NCI-H1417 (cell line): ENCODE results near the gene SART1.
A peak's percentile ranks its signal among the peaks of the same experiment; 100 is the strongest.

Experiments
- DNase-seq, 3 experiments: peaks; one replicate each; lab custom pipeline; 2025; lab: John Stamatoyannopoulos, UW

Gene SART1

GRCh38 chr11:65961267-65962140 lies at the start of gene SART1:
TSS of gene SART1 (plus strand) at chr11:65961734. CDS start at chr11:65961781, 47 bp downstream.
- peak; percentile 97 to 99 (median 97) for DNase-seq

GRCh38 chr11:65912845-65913244 lies 48.7 kb upstream of the SART1 start:
- no peak for DNase-seq

- no peak for DNase-seq
Measured at GRCh38 chr11:65915101-65915820, 46.3 kb upstream of the SART1 start.

- no peak for DNase-seq
Measured at GRCh38 chr11:65915821-65916251, 45.7 kb upstream of the SART1 start.

- DNase-seq: no peak
Measured at GRCh38 chr11:65916391-65916790, 45.1 kb upstream of the SART1 start.

GRCh38 chr11:65917077-65917433 lies 44.5 kb upstream of the SART1 start:
- no peak for DNase-seq

GRCh38 chr11:65917434-65918210 lies 43.9 kb upstream of the SART1 start:
- no peak for DNase-seq

GRCh38 chr11:65918211-65919140 lies 43.1 kb upstream of the SART1 start, which contains the start of gene C11orf68:
TSS of gene C11orf68 (minus strand) at chr11:65919062. CDS start at chr11:65919031, 31 bp downstream.
- peak; percentile 26 to 85 (median 81) for DNase-seq

- DNase-seq: peak; percentile 96 to 99 (median 98)
Measured at GRCh38 chr11:65919141-65919572, 42.4 kb upstream of the SART1 start, which contains the start of gene DRAP1. TSS of gene DRAP1 (plus strand) at chr11:65919426. CDS start at chr11:65919502, 76 bp downstream.

GRCh38 chr11:65919573-65920371 lies 41.8 kb upstream of the SART1 start:
- peak; percentile 43 to 78 (median 72) for DNase-seq

- DNase-seq: no peak
Measured at GRCh38 chr11:65920372-65920802, 41.1 kb upstream of the SART1 start.

- no peak for DNase-seq
Measured at GRCh38 chr11:65921033-65921555, 40.4 kb upstream of the SART1 start.

GRCh38 chr11:65921876-65922275 lies 39.7 kb upstream of the SART1 start:
- DNase-seq: no peak

- no peak for DNase-seq
Measured at GRCh38 chr11:65922565-65922964, 39.0 kb upstream of the SART1 start.

- DNase-seq: no peak
Measured at GRCh38 chr11:65925397-65925796, 36.1 kb upstream of the SART1 start.

- no peak for DNase-seq
Measured at GRCh38 chr11:65927904-65928397, 33.6 kb upstream of the SART1 start.

GRCh38 chr11:65928667-65929066 lies 32.9 kb upstream of the SART1 start:
- no peak for DNase-seq

- DNase-seq: no peak
Measured at GRCh38 chr11:65931773-65932557, 29.6 kb upstream of the SART1 start.

- peak in 1 of 3 experiments; percentile 30 for DNase-seq
Measured at GRCh38 chr11:65932558-65932919, 29.0 kb upstream of the SART1 start.
